ENCODE results near the gene NYNRIN. TPM values are rescaled to one million over a fixed set of nuclear protein-coding genes. Genes with fewer than 3 reads are reported as not detected.

Gene NYNRIN
- total RNA-seq, 1 experiment from 2014 or later = not detected

- H3K27ac ChIP-seq (ENCODE audit: low read length) = peak overlapping the region; percentile 5
- no peak overlapping the region for H3K4me2 ChIP-seq (ENCODE audit: low read depth, low read length, poor library complexity, severe bottlenecking)
- H3K4me3 ChIP-seq (ENCODE audit: low read length) = no peak overlapping the region
- H3K4me1 ChIP-seq (ENCODE audit: low read length) = peaks cover 43% of the 10 kb centered on the region
- no peak for DNase-seq
- no peaks in the 10 kb centered on the region for H3K9me3 ChIP-seq (ENCODE audit: low read length)
- H3K36me3 ChIP-seq (ENCODE audit: insufficient read depth, low read length) = peaks cover 47% of the 10 kb centered on the region; the same call in 1 of the 2 replicates
- peaks cover 19% of the 10 kb centered on the region for H3K79me2 ChIP-seq (ENCODE audit: low read length)
- H3K27me3 ChIP-seq (ENCODE audit: low read length) = no peaks in the 10 kb centered on the region
- H3K9ac ChIP-seq (ENCODE audit: low read length) = peak overlapping the region; percentile 19
- 0 out of 2 replicates have a peak, but pooled peaks cover 1% of the 10 kb centered on the region for H4K20me1 ChIP-seq (ENCODE audit: insufficient read depth, low read depth, low read length)
- no peak overlapping the region for H2AFZ ChIP-seq (ENCODE audit: low read length)
- H3K9me2 ChIP-seq (replicated peaks; ENCODE audit: insufficient read depth, low read length) = no peaks in the 10 kb centered on the region
Measured at GRCh38 chr14:24437020-24437735, 38.4 kb downstream of the NYNRIN start.

- peaks cover 19% of the 10 kb centered on the region for H3K79me2 ChIP-seq (ENCODE audit: low read length)
- H3K9ac ChIP-seq (ENCODE audit: low read length) = peak overlapping the region; percentile 19; the same call in 1 of the 2 replicates
- peaks cover 42% of the 10 kb centered on the region; the same call in 1 of the 2 replicates for H3K36me3 ChIP-seq (ENCODE audit: insufficient read depth, low read length)
- H3K27ac ChIP-seq (ENCODE audit: low read length) = peak overlapping the region; percentile 5
- no peaks in the 10 kb centered on the region for H4K20me1 ChIP-seq (ENCODE audit: insufficient read depth, low read depth, low read length)
- no peaks in the 10 kb centered on the region for H3K9me2 ChIP-seq (replicated peaks; ENCODE audit: insufficient read depth, low read length)
- H2AFZ ChIP-seq (ENCODE audit: low read length) = no peak overlapping the region
- H3K4me2 ChIP-seq (ENCODE audit: low read depth, low read length, poor library complexity, severe bottlenecking) = no peak overlapping the region
- DNase-seq = no peak
- H3K4me3 ChIP-seq (ENCODE audit: low read length) = no peak overlapping the region
- H3K9me3 ChIP-seq (ENCODE audit: low read length) = no peaks in the 10 kb centered on the region
- H3K4me1 ChIP-seq (ENCODE audit: low read length) = peaks cover 42% of the 10 kb centered on the region
- no peaks in the 10 kb centered on the region for H3K27me3 ChIP-seq (ENCODE audit: low read length)
Measured at GRCh38 chr14:24437736-24438067, 38.9 kb downstream of the NYNRIN start.

- H3K36me3 ChIP-seq (ENCODE audit: insufficient read depth, low read length) = peaks cover 34% of the 10 kb centered on the region; the same call in 1 of the 2 replicates
- no peak overlapping the region for H3K4me3 ChIP-seq (ENCODE audit: low read length)
- no peak for DNase-seq
- H3K4me2 ChIP-seq (ENCODE audit: low read depth, low read length, poor library complexity, severe bottlenecking) = no peak overlapping the region
- no peaks in the 10 kb centered on the region for H3K27me3 ChIP-seq (ENCODE audit: low read length)
- peaks cover 25% of the 10 kb centered on the region for H3K79me2 ChIP-seq (ENCODE audit: low read length)
- H3K9ac ChIP-seq (ENCODE audit: low read length) = no peak overlapping the region
- H3K9me3 ChIP-seq (ENCODE audit: low read length) = no peaks in the 10 kb centered on the region
- H3K27ac ChIP-seq (ENCODE audit: low read length) = no peak overlapping the region
- H3K4me1 ChIP-seq (ENCODE audit: low read length) = peaks cover 42% of the 10 kb centered on the region
- H2AFZ ChIP-seq (ENCODE audit: low read length) = no peak overlapping the region
- H3K9me2 ChIP-seq (replicated peaks; ENCODE audit: insufficient read depth, low read length) = no peaks in the 10 kb centered on the region
- H4K20me1 ChIP-seq (ENCODE audit: insufficient read depth, low read depth, low read length) = no peaks in the 10 kb centered on the region
Measured at GRCh38 chr14:24438223-24439097, 39.7 kb downstream of the NYNRIN start.

GRCh38 chr14:24439257-24439656, 40.5 kb downstream of the NYNRIN start:
- Histone ChIP-seq H3K4me2 (ENCODE audit: low read depth, low read length, poor library complexity, severe bottlenecking) (no peak overlapping the region), H3K36me3 (ENCODE audit: insufficient read depth, low read length) (peaks cover 27% of the 10 kb centered on the region; the same call in 1 of the 2 replicates), H3K79me2 (ENCODE audit: low read length) (peaks cover 30% of the 10 kb centered on the region), H3K9ac (ENCODE audit: low read length) (no peak overlapping the region), H3K4me1 (ENCODE audit: low read length) (peaks cover 45% of the 10 kb centered on the region), H3K27ac (ENCODE audit: low read length) (no peak overlapping the region), H4K20me1 (ENCODE audit: insufficient read depth, low read depth, low read length) (no peaks in the 10 kb centered on the region), H2AFZ (ENCODE audit: low read length) (no peak overlapping the region), H3K27me3 (ENCODE audit: low read length) (no peaks in the 10 kb centered on the region), H3K9me2 (replicated peaks; ENCODE audit: insufficient read depth, low read length) (no peaks in the 10 kb centered on the region), H3K9me3 (ENCODE audit: low read length) (no peaks in the 10 kb centered on the region), H3K4me3 (ENCODE audit: low read length) (no peak overlapping the region)
- DNase-seq = no peak

GRCh38 chr14:24439830-24440605, 41.2 kb downstream of the NYNRIN start:
- Histone ChIP-seq H3K4me1 (ENCODE audit: low read length) (peaks cover 45% of the 10 kb centered on the region), H3K4me2 (ENCODE audit: low read depth, low read length, poor library complexity, severe bottlenecking) (peak overlapping the region; percentile 74), H3K9me2 (replicated peaks; ENCODE audit: insufficient read depth, low read length) (no peaks in the 10 kb centered on the region), H4K20me1 (ENCODE audit: insufficient read depth, low read depth, low read length) (no peaks in the 10 kb centered on the region), H3K9me3 (ENCODE audit: low read length) (no peaks in the 10 kb centered on the region), H3K9ac (ENCODE audit: low read length) (peak overlapping the region; percentile 89), H2AFZ (ENCODE audit: low read length) (no peak overlapping the region), H3K27me3 (ENCODE audit: low read length) (no peaks in the 10 kb centered on the region), H3K4me3 (ENCODE audit: low read length) (no peak overlapping the region), H3K79me2 (ENCODE audit: low read length) (peaks cover 33% of the 10 kb centered on the region), H3K36me3 (ENCODE audit: insufficient read depth, low read length) (peaks cover 27% of the 10 kb centered on the region; the same call in 1 of the 2 replicates), H3K27ac (ENCODE audit: low read length) (no peak overlapping the region)
- no peak for DNase-seq

- no peaks in the 10 kb centered on the region for H3K9me2 ChIP-seq (replicated peaks; ENCODE audit: insufficient read depth, low read length)
- peaks cover 27% of the 10 kb centered on the region; the same call in 1 of the 2 replicates for H3K36me3 ChIP-seq (ENCODE audit: insufficient read depth, low read length)
- H3K4me3 ChIP-seq (ENCODE audit: low read length) = peak overlapping the region; percentile 81
- H3K4me1 ChIP-seq (ENCODE audit: low read length) = peaks cover 43% of the 10 kb centered on the region
- peaks cover 33% of the 10 kb centered on the region for H3K79me2 ChIP-seq (ENCODE audit: low read length)
- H3K9ac ChIP-seq (ENCODE audit: low read length) = peak overlapping the region; percentile 89
- H3K9me3 ChIP-seq (ENCODE audit: low read length) = no peaks in the 10 kb centered on the region
- H3K27ac ChIP-seq (ENCODE audit: low read length) = no peak overlapping the region
- no peaks in the 10 kb centered on the region for H3K27me3 ChIP-seq (ENCODE audit: low read length)
- H2AFZ ChIP-seq (ENCODE audit: low read length) = no peak overlapping the region
- DNase-seq = no peak
- H4K20me1 ChIP-seq (ENCODE audit: insufficient read depth, low read depth, low read length) = no peaks in the 10 kb centered on the region
- H3K4me2 ChIP-seq (ENCODE audit: low read depth, low read length, poor library complexity, severe bottlenecking) = peak overlapping the region; percentile 74
Measured at GRCh38 chr14:24440606-24441399, 42.0 kb downstream of the NYNRIN start.

- no peaks in the 10 kb centered on the region for H3K9me3 ChIP-seq (ENCODE audit: low read length)
- no peaks in the 10 kb centered on the region for H4K20me1 ChIP-seq (ENCODE audit: insufficient read depth, low read depth, low read length)
- H3K4me3 ChIP-seq (ENCODE audit: low read length) = peak overlapping the region; percentile 81
- peaks cover 27% of the 10 kb centered on the region; the same call in 1 of the 2 replicates for H3K36me3 ChIP-seq (ENCODE audit: insufficient read depth, low read length)
- H3K9me2 ChIP-seq (replicated peaks; ENCODE audit: insufficient read depth, low read length) = no peaks in the 10 kb centered on the region
- peaks cover 33% of the 10 kb centered on the region for H3K79me2 ChIP-seq (ENCODE audit: low read length)
- H3K4me1 ChIP-seq (ENCODE audit: low read length) = peaks cover 36% of the 10 kb centered on the region
- no peak for DNase-seq
- H3K27me3 ChIP-seq (ENCODE audit: low read length) = no peaks in the 10 kb centered on the region
- H2AFZ ChIP-seq (ENCODE audit: low read length) = no peak overlapping the region
- H3K4me2 ChIP-seq (ENCODE audit: low read depth, low read length, poor library complexity, severe bottlenecking) = peak overlapping the region; percentile 74
- H3K27ac ChIP-seq (ENCODE audit: low read length) = peak overlapping the region; percentile 83
- peak overlapping the region; percentile 89 for H3K9ac ChIP-seq (ENCODE audit: low read length)
Measured at GRCh38 chr14:24441485-24441884, 42.7 kb downstream of the NYNRIN start.
